A549 (cell line): ENCODE results near the gene TMEM92.

Experiments used
- CTCF ChIP-seq: fragments of >200 bp; sonication (Bioruptor Twin); formaldehyde crosslinking; IDR thresholded peaks from 3 replicates; pipeline ENCODE4 v1.5.1; 2016
- REST ChIP-seq: fragments of 200-600 bp; sonication (generic); IDR thresholded peaks from 2 replicates; pipeline ENCODE4 v1.6.1; 2016; ENCODE audit warnings: antibody characterized with exemption, mild to moderate bottlenecking, moderate library complexity
- SMC3 ChIP-seq: fragments of >200 bp; sonication (Bioruptor Twin); formaldehyde crosslinking; IDR thresholded peaks from 3 replicates; pipeline ENCODE4 v1.6.1; 2018; ENCODE audit warnings: inconsistent platforms
- USF2 ChIP-seq: fragments of 450-650 bp; IDR thresholded peaks from 2 replicates; pipeline ENCODE4 v1.6.1; 2014; ENCODE audit warnings: antibody characterized with exemption

- TF ChIP-seq USF2: no peak
- no peak for TF ChIP-seq REST
- TF ChIP-seq CTCF: no peak
- no peak for TF ChIP-seq SMC3
Measured at GRCh38 chr17:50283714-50284113, 9.4 kb downstream of the TMEM92 start.
